Tibial nerve (tissue), 4 donors: ENCODE measurements around the gene MAB21L4. TPM values are rescaled to one million over a fixed set of nuclear protein-coding genes. Genes with fewer than 3 reads are reported as not detected.

Experiments used
- DNase-seq, 2 donors: peaks; one replicate each; pipeline ENCODE4 v3.0.0-alpha.2; 2019; ENCODE audit warnings: low spot score in 2 of 2
- H3K27ac ChIP-seq, 4 donors: fragments of 200-600 bp; sonication (generic) in 3 of 4; one replicate each; pipeline ENCODE4 v1.5.1; 2017 to 2019; ENCODE audit warnings: mild to moderate bottlenecking in 1 of 4
- H3K27me3 ChIP-seq, 2 donors: fragments of 200-600 bp; sonication (generic) in 1 of 2; one replicate each; pipeline versions ENCODE4 v1.5.1 to v1.6.0; 2017 to 2019
- H3K36me3 ChIP-seq, 3 donors: fragments of 200-600 bp; sonication (generic); one replicate each; pipeline ENCODE4 v1.5.1; 2018 to 2019
- H3K4me1 ChIP-seq, 4 donors: fragments of 200-600 bp; sonication (generic) in 3 of 4; one replicate each; pipeline ENCODE4 v1.5.1; 2017 to 2019
- H3K4me3 ChIP-seq, 4 donors: fragments of 200-600 bp; sonication (generic) in 3 of 4; one replicate each; pipeline ENCODE4 v1.5.1; 2017 to 2019; ENCODE audit warnings: mild to moderate bottlenecking in 1 of 4, moderate library complexity in 1 of 4
- H3K9me3 ChIP-seq, 4 donors: fragments of 200-600 bp; sonication (generic) in 3 of 4; one replicate each; pipeline ENCODE4 v1.5.1; 2017 to 2019
- EP300 ChIP-seq, 2 donors: sonication (generic); formaldehyde crosslinking; IDR thresholded peaks; one replicate each; pipeline ENCODE4 v1.6.1; 2017; ENCODE audit warnings: antibody characterized with exemption in 2 of 2, mild to moderate bottlenecking in 1 of 2
- POLR2A ChIP-seq, 2 donors: fragments of 450-650 bp; IDR thresholded peaks; one replicate each; pipeline ENCODE4 v1.6.1; 2017; ENCODE audit warnings: antibody characterized with exemption in 2 of 2, mild to moderate bottlenecking in 2 of 2, moderate library complexity in 2 of 2
- WGBS, 2 donors: methylation state at CpG; one replicate each; pipeline ENCODE4 v1.1.5; 2018; 5-methylcytosine and 5-hydroxymethylcytosine counted together
- total RNA-seq, 4 donors: library from RNA; depleted of rRNA; stranded (reverse); fragments of >200 nt; gene quantifications; one replicate each; pipeline ENCODE4 v1.1.0, GENCODE V29; 2016
- TF ChIP-seq, protein P1 (sequence below), 5 experiments: fragments of 200-600 bp in 3 of 5; fragments of 450-650 bp in 2 of 5; sonication (generic) in 3 of 5; IDR thresholded peaks; one replicate each; pipeline ENCODE4 v1.5.1; 2016 to 2019; ENCODE audit warnings: antibody characterized with exemption in 5 of 5, mild to moderate bottlenecking in 3 of 5, moderate library complexity in 2 of 5

Gene MAB21L4
- total RNA-seq, 4 donors from 2014 or later, result not detected

GRCh38 chr2:240885566-240885965 is 10.4 kb downstream of the MAB21L4 start:
- TF ChIP-seq POLR2A (IDR thresholded peaks at IDR 0.05), result no peak
- TF ChIP-seq, protein P1, sequence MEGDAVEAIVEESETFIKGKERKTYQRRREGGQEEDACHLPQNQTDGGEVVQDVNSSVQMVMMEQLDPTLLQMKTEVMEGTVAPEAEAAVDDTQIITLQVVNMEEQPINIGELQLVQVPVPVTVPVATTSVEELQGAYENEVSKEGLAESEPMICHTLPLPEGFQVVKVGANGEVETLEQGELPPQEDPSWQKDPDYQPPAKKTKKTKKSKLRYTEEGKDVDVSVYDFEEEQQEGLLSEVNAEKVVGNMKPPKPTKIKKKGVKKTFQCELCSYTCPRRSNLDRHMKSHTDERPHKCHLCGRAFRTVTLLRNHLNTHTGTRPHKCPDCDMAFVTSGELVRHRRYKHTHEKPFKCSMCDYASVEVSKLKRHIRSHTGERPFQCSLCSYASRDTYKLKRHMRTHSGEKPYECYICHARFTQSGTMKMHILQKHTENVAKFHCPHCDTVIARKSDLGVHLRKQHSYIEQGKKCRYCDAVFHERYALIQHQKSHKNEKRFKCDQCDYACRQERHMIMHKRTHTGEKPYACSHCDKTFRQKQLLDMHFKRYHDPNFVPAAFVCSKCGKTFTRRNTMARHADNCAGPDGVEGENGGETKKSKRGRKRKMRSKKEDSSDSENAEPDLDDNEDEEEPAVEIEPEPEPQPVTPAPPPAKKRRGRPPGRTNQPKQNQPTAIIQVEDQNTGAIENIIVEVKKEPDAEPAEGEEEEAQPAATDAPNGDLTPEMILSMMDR (IDR thresholded peaks at IDR 0.05), result no peak
- TF ChIP-seq EP300 (IDR thresholded peaks at IDR 0.05), result no peak
- WGBS, 2 donors, result 60% methylated on average over 1 of the region's 1 CpG; no CpG with 5 or more reads in 1 of the 2 donors

DNA sequence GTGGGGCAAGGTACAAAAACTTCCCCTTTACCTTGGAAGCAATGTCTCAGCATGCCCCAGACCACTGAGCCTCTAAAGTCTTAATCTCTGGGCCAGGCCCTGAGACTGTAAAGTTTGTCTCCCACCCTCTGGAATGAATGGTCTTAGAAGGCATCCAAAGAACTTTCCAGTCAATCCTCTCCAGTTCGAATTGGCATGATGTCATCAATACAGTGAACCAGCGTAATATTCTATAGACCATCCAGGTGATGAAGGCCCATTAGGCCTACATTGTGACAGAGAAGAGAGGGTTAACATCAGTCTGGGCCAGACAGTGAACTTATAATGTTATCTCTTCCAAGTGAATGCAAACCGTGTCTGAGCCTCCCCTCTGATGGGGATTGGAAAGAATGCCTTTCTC is 11.2 kb downstream of the MAB21L4 start:
- H3K4me1 ChIP-seq, result no peaks in the 10 kb centered on the region

More at GRCh38 chr2:240885566-240885965, 10.4 kb downstream of the MAB21L4 start:
- H3K4me3 ChIP-seq, result no peak overlapping the region
- no peak overlapping the region for H3K27ac ChIP-seq
- H3K4me1 ChIP-seq, result no peaks in the 10 kb centered on the region
- no peaks in the 10 kb centered on the region for H3K27me3 ChIP-seq
- no peaks in the 10 kb centered on the region for H3K9me3 ChIP-seq
- DNase-seq, result no peak
- no peaks in the 10 kb centered on the region for H3K36me3 ChIP-seq

DNA sequence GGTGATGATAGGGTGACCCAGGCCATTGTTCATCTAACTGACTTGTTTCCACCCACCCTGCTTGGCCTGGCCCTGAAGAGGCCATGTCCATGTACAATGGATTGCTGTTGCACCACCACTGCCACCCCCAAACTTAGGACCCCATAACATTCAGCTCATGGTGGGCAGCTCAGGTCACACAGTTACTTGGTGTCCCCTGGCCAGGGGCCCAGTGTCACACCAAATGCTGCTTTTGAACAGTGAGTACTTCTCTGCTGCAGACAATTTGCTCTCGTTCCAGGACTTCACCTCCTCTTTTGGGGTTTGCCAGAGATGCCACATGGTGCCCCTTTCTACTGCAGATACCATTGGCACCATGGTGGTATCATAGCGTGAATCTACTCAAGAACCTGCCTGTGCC is 11.7 kb downstream of the MAB21L4 start:
- WGBS, 2 donors, result 75 to 82% methylated on average over 2 of the region's 2 CpGs
- H3K4me1 ChIP-seq, result no peaks in the 10 kb centered on the region
- TF ChIP-seq, protein P1 (IDR thresholded peaks at IDR 0.05), result no peak
- H3K27ac ChIP-seq, result no peak overlapping the region
- no peak for DNase-seq
- no peaks in the 10 kb centered on the region for H3K27me3 ChIP-seq
- H3K36me3 ChIP-seq, result no peaks in the 10 kb centered on the region
- H3K9me3 ChIP-seq, result no peaks in the 10 kb centered on the region
- no peak overlapping the region for H3K4me3 ChIP-seq

More for the DNA sequence above, 11.2 kb downstream of the MAB21L4 start:
- Histone ChIP-seq H3K36me3 (no peaks in the 10 kb centered on the region), H3K9me3 (no peaks in the 10 kb centered on the region), H3K27ac (no peak overlapping the region), H3K4me3 (no peak overlapping the region), H3K27me3 (no peaks in the 10 kb centered on the region)
- TF ChIP-seq EP300 (IDR thresholded peaks at IDR 0.05) (no peak), POLR2A (IDR thresholded peaks at IDR 0.05) (no peak)
- TF ChIP-seq, protein P1 (IDR thresholded peaks at IDR 0.05), result no peak
- no peak for DNase-seq
- WGBS, 2 donors, result 68 to 70% methylated on average over 3 of the region's 3 CpGs

GRCh38 chr2:240881913-240882312 is 14.0 kb downstream of the MAB21L4 start:
- no peaks in the 10 kb centered on the region for H3K4me1 ChIP-seq
- no peak for DNase-seq
- TF ChIP-seq, protein P1 (IDR thresholded peaks at IDR 0.05), result no peak
- TF ChIP-seq POLR2A (IDR thresholded peaks at IDR 0.05), result no peak
- no peaks in the 10 kb centered on the region for H3K9me3 ChIP-seq
- no peak overlapping the region for H3K4me3 ChIP-seq
- 50 to 52% methylated on average over 6 of the region's 6 CpGs for WGBS, 2 donors
- no peaks in the 10 kb centered on the region for H3K27me3 ChIP-seq
- H3K36me3 ChIP-seq, result no peaks in the 10 kb centered on the region
- H3K27ac ChIP-seq, result no peak overlapping the region

DNA sequence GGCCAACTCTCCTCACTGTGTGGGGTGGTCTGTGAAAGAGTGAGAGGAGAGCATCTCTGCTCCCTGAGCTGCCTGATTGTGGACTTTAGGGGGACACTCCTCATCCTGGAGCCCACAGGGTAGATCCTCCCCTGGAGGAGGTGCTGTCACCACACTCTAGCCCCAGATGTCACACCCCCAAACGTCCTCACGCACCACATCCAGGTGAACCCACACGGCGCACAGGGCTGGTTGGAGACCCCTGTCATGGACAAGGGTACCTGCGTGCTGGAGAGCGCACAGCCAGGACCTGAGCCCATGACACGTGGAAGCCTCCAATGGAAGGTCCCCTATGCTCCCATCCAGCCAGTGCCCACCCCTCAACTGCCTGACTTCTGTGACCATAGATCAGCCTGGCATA is 16.9 kb downstream of the MAB21L4 start:
- no peak for DNase-seq
- Histone ChIP-seq H3K27me3 (no peaks in the 10 kb centered on the region), H3K36me3 (no peaks in the 10 kb centered on the region), H3K4me1 (peaks cover 0 to 2% (median 0%) of the 10 kb centered on the region in 4 donors), H3K27ac (no peak overlapping the region), H3K4me3 (no peak overlapping the region), H3K9me3 (no peaks in the 10 kb centered on the region)
- TF ChIP-seq POLR2A (IDR thresholded peaks at IDR 0.05) (no peak), EP300 (IDR thresholded peaks at IDR 0.05) (no peak)
- TF ChIP-seq, protein P1 (IDR thresholded peaks at IDR 0.05), result no peak
- WGBS, 2 donors, result 79% methylated on average over 7 of the region's 7 CpGs
